Neural cell (in vitro differentiated cells): ENCODE measurements around the gene CLCN1. TPM values are rescaled to one million over a fixed set of nuclear protein-coding genes. Genes with fewer than 3 reads are reported as not detected.

Source experiments
- H2AFZ ChIP-seq: fragments of 200-600, 300-800 bp; sonication (generic), shearing (Covaris generic); 2 replicates; pipeline ENCODE4 v1.6.0; 2014; ENCODE audit warnings: low read depth, mild to moderate bottlenecking, antibody characterized with exemption, low read length, moderate library complexity
- H3F3A ChIP-seq: fragments of 200-600 bp; shearing (Covaris generic); 2 replicates; pipeline ENCODE4 v1.6.1; 2016; ENCODE audit warnings: mild to moderate bottlenecking, moderate library complexity, mixed read lengths, antibody characterized with exemption, low read length; ENCODE audit not compliant: insufficient read depth, poor library complexity, severe bottlenecking
- H3K27ac ChIP-seq: fragments of 200-600, 300-800 bp; sonication (generic), shearing (Covaris generic); 2 replicates; pipeline ENCODE4 v1.5.1; 2014; ENCODE audit warnings: mild to moderate bottlenecking, low read length, moderate library complexity
- H3K27me3 ChIP-seq: fragments of 300-800, 200-600 bp; sonication (generic), shearing (Covaris generic); 2 replicates; pipeline ENCODE4 v1.6.0; 2014; ENCODE audit warnings: mild to moderate bottlenecking, low read depth, low read length, moderate library complexity; ENCODE audit not compliant: insufficient read depth
- H3K36me3 ChIP-seq: fragments of 300-800, 200-600 bp; sonication (generic), shearing (Covaris generic); 2 replicates; pipeline ENCODE4 v1.5.1; 2014; ENCODE audit warnings: mild to moderate bottlenecking, antibody characterized with exemption, low read length, moderate library complexity; ENCODE audit not compliant: insufficient read depth
- H3K4me2 ChIP-seq: fragments of 300-800, 200-600 bp; sonication (generic), shearing (Covaris generic); 2 replicates; pipeline ENCODE4 v1.6.0; 2014; ENCODE audit warnings: mild to moderate bottlenecking, low read length
- H3K4me3 ChIP-seq: fragments of 300-800, 200-600 bp; sonication (generic), shearing (Covaris generic); 2 replicates; pipeline ENCODE4 v1.5.1; 2014; ENCODE audit warnings: mild to moderate bottlenecking, low read length, moderate library complexity
- H3K79me2 ChIP-seq: fragments of 200-600 bp; shearing (Covaris generic); replicated peaks from 2 replicates; pipeline ENCODE4 v1.6.0; 2014; ENCODE audit warnings: mild to moderate bottlenecking, low read length, moderate library complexity; ENCODE audit not compliant: insufficient read depth
- H3K9ac ChIP-seq: fragments of 300-800, 200-600 bp; sonication (generic), shearing (Covaris generic); 2 replicates; pipeline ENCODE4 v1.6.1; 2016; ENCODE audit warnings: mild to moderate bottlenecking, low read length, mixed read lengths
- H3K9me2 ChIP-seq: fragments of 200-600 bp; shearing (Covaris generic); 2 replicates; pipeline ENCODE4 v1.6.1; 2016; ENCODE audit warnings: mild to moderate bottlenecking, low read length, mixed read lengths; ENCODE audit not compliant: insufficient read depth
- H3K9me3 ChIP-seq: fragments of 200-600, 300-800 bp; sonication (generic), shearing (Covaris generic); 2 replicates; pipeline ENCODE4 v1.6.1; 2016; ENCODE audit warnings: mild to moderate bottlenecking, mixed run types, low read length, moderate library complexity, mixed read lengths
- H4K20me1 ChIP-seq: fragments of 200-600 bp; shearing (Covaris generic); 2 replicates; pipeline ENCODE4 v1.6.1; 2016; ENCODE audit warnings: mild to moderate bottlenecking, mixed run types; ENCODE audit not compliant: insufficient read depth
- CTCF ChIP-seq: fragments of 450-650 bp; IDR thresholded peaks from 2 replicates; pipeline ENCODE4 v1.5.1; 2014; ENCODE audit warnings: antibody characterized with exemption, mild to moderate bottlenecking, moderate library complexity; ENCODE audit not compliant: poor library complexity, severe bottlenecking
- EP300 ChIP-seq: fragments of 450-650 bp; conservative IDR thresholded peaks from 2 replicates; pipeline ENCODE4 v1.6.1; 2014; ENCODE audit warnings: antibody characterized with exemption, mild to moderate bottlenecking, moderate library complexity; ENCODE audit not compliant: poor library complexity, severe bottlenecking
- EZH2 ChIP-seq: fragments of 200-600, 300-800 bp; shearing (Covaris generic), sonication (generic); IDR thresholded peaks from 2 replicates; pipeline ENCODE4 v1.6.1; 2014; ENCODE audit warnings: antibody characterized with exemption, low read length, borderline replicate concordance, mild to moderate bottlenecking; ENCODE audit not compliant: insufficient read depth, poor library complexity, severe bottlenecking
- MXI1 ChIP-seq: fragments of 450-650 bp; conservative IDR thresholded peaks from 2 replicates; pipeline ENCODE4 v1.6.1; 2014; ENCODE audit warnings: antibody characterized with exemption, mild to moderate bottlenecking; ENCODE audit not compliant: poor library complexity, severe bottlenecking
- POLR2AphosphoS5 ChIP-seq: IDR thresholded peaks from 2 replicates; pipeline ENCODE4 v1.6.1; 2012
- RAD21 ChIP-seq: fragments of 450-650 bp; conservative IDR thresholded peaks from 2 replicates; pipeline ENCODE4 v1.6.1; 2014; ENCODE audit warnings: antibody characterized with exemption, mild to moderate bottlenecking, moderate library complexity
- REST ChIP-seq: IDR thresholded peaks from 2 replicates; pipeline ENCODE4 v1.6.1; 2012; ENCODE audit warnings: borderline replicate concordance
- SMC3 ChIP-seq: fragments of 450-650 bp; conservative IDR thresholded peaks from 2 replicates; pipeline ENCODE4 v1.6.1; 2014; ENCODE audit warnings: antibody characterized with exemption, mild to moderate bottlenecking, moderate library complexity; ENCODE audit not compliant: poor library complexity
- TAF1 ChIP-seq: IDR thresholded peaks from 2 replicates; pipeline ENCODE4 v1.6.1; 2012; ENCODE audit warnings: low read depth
- polyA plus RNA-seq: library from polyadenylated mRNA; depleted of rRNA; stranded (reverse); fragments of >200 nt; gene quantifications from 2 replicates; pipeline ENCODE4 v1.2.3, GENCODE V29; 2014

Gene CLCN1
- polyA plus RNA-seq, 1 donor from 2014 or later: not detected

DNA sequence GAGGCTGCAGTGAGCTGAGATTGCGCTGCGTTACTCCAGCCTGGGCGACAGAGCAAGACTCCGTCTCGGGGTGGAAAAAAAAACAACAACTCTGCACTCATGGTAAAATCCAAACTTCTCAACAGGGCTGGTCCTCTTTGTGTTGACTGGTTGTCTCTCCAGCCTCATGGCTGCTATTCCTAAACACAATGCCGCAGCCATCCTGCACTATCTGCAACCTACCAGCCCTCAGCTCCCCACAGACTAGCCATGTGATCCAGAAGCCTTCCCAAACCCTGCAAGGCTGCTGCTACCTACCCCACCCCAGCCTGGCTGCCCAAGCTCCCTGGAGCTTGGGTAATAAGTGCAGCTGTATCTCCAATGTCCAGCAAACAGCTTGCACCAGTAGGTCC lies 77.0 kb downstream of the CLCN1 start:
- Histone ChIP-seq H3K9ac (no peak overlapping the region), H3K4me2 (no peak overlapping the region), H3K4me3 (no peak overlapping the region), H3K36me3 (no peaks in the 10 kb centered on the region), H3K9me3 (no peaks in the 10 kb centered on the region), H4K20me1 (no peaks in the 10 kb centered on the region), H2AFZ (no peak overlapping the region), H3F3A (no peaks in the 10 kb centered on the region), H3K9me2 (no peaks in the 10 kb centered on the region), H3K27me3 (no peaks in the 10 kb centered on the region), H3K27ac (no peak overlapping the region), H3K79me2 (no peaks in the 10 kb centered on the region)
- TF ChIP-seq CTCF (no peak), TAF1 (no peak), MXI1 (no peak), EP300 (no peak), SMC3 (no peak), REST (no peak), POLR2AphosphoS5 (no peak), RAD21 (no peak), EZH2 (no peak)

DNA sequence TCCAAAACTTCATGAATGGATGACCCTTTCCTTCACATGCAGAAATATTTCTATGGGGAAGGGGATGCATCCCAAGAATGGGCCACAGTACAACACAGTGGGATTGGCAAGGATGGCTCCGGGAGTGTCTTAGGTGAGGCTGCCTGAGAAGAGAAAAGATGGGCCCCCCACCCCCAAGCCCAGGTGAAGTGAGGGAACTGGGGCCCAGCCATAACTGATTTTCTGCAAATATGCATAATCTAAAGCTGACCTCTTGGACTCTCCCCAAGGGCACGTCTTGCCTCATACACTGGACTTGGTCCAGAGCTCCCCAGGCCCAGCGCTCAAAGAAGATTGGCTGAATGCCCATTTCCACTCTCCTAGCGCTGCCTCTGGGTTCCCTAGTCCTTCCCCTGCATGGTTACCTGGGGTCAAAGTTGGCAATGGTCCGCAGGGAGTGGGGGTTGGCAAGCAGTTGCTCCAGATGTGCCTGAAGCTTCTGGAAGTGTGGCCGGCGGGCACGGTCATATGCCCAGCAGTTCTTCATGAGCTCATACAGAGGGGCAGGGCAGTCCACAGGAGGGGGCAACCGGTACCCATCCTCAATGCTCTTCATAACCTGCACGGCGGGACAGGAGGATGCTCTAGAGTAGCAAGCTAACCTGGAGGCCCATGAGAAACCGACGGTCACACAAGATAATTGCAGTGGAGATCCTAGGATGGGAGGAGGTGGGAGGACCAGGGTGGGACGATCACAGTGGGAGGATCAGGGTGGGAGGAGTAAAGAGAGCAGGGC lies 77.5 kb downstream of the CLCN1 start:
- Histone ChIP-seq H3F3A (no peaks in the 10 kb centered on the region), H3K36me3 (no peaks in the 10 kb centered on the region), H3K9ac (no peak overlapping the region), H3K27ac (no peak overlapping the region), H3K27me3 (no peaks in the 10 kb centered on the region), H3K4me2 (no peak overlapping the region), H2AFZ (no peak overlapping the region), H3K9me3 (no peaks in the 10 kb centered on the region), H3K9me2 (no peaks in the 10 kb centered on the region), H4K20me1 (no peaks in the 10 kb centered on the region), H3K79me2 (no peaks in the 10 kb centered on the region), H3K4me3 (no peak overlapping the region)
- no peak for TF ChIP-seq EZH2
- TF ChIP-seq EP300: no peak
- TF ChIP-seq POLR2AphosphoS5: no peak
- TF ChIP-seq MXI1: no peak
- TF ChIP-seq REST: no peak
- TF ChIP-seq SMC3: no peak
- no peak for TF ChIP-seq RAD21
- TF ChIP-seq CTCF: no peak
- no peak for TF ChIP-seq TAF1
